Thyroid gland (tissue), 4 donors: ENCODE results near the gene DDN. TPM values are rescaled to one million over a fixed set of nuclear protein-coding genes. Genes with fewer than 3 reads are reported as not detected.

Experiments
- DNase-seq, 2 donors: peaks; one replicate each; pipeline ENCODE4 v3.0.0-alpha.2; 2019
- H3K27ac ChIP-seq, 3 donors: fragments of 200-600 bp; sonication (generic); 1 replicate in 2 of 3; 2 replicates in 1 of 3; pipeline ENCODE4 v1.5.1; 2016 to 2019; ENCODE audit warnings: mild to moderate bottlenecking in 1 of 3, moderate library complexity in 1 of 3
- H3K27me3 ChIP-seq: fragments of 200-600 bp; sonication (generic); one replicate; pipeline ENCODE4 v1.5.1; 2019
- H3K36me3 ChIP-seq, 2 donors: fragments of 200-600 bp; sonication (generic); one replicate each; pipeline ENCODE4 v1.5.1; 2016 to 2019
- H3K4me1 ChIP-seq, 2 donors: fragments of 200-600 bp; sonication (generic); one replicate each; pipeline ENCODE4 v1.5.1; 2017 to 2019
- H3K4me3 ChIP-seq, 3 donors: fragments of 200-600 bp; sonication (generic); replicated peaks in 1 of 3; 1 replicate in 2 of 3; 2 replicates in 1 of 3; pipeline ENCODE4 v1.5.1; 2016; ENCODE audit warnings: mild to moderate bottlenecking in 1 of 3
- H3K9me3 ChIP-seq: fragments of 200-600 bp; sonication (generic); one replicate; pipeline ENCODE4 v1.5.1; 2017
- CTCF ChIP-seq, 6 experiments: fragments of 200-600 bp in 3 of 6; fragments of 450-650 bp in 3 of 6; sonication (generic) in 3 of 6; IDR thresholded peaks; one replicate each; pipeline ENCODE4 v1.5.1; 2016 to 2019; ENCODE audit warnings: antibody characterized with exemption in 6 of 6, mild to moderate bottlenecking in 2 of 6, inconsistent platforms in 1 of 6, moderate library complexity in 1 of 6
- POLR2A ChIP-seq, 2 donors: fragments of 450-650 bp; IDR thresholded peaks; one replicate each; pipeline ENCODE4 v1.6.1; 2017; ENCODE audit warnings: antibody characterized with exemption in 2 of 2, mild to moderate bottlenecking in 2 of 2, moderate library complexity in 1 of 2
- WGBS, 2 donors: methylation state at CpG; one replicate each; pipeline ENCODE4 v1.1.5; 2017; 5-methylcytosine and 5-hydroxymethylcytosine counted together
- intact Hi-C: fragments of 100-400 bp; cut with DNase I; formaldehyde crosslinking; loops from one replicate; pipeline ENCODE4 v1.15.1; 2023
- total RNA-seq, 4 donors: library from RNA; depleted of rRNA; stranded (reverse); fragments of >200 nt; gene quantifications; one replicate each; pipeline ENCODE4 v1.2.3, GENCODE V29; 2016

The DDN gene
- total RNA-seq, 4 donors from 2014 or later, result 0.11 to 0.13 TPM; not detected in 2

DNA sequence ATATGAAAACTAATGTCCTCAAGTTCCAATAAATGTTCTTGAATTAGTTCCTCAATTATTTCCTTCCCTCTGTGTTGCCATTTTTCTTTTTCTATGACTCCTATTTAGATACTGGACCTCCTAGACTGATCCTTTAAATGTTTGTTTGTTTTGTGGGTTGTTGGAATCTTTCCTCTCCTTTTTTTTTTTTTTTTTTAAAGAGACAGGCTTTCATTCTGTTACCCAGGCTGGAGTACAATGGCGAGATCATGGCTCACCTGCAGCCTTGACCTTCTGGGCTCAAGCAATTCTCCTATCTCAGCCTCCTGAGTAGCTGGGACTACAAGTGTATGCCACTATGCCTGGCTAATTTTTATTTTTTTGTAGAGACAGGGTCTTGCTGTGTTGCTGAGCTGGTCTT lies 9.8 kb upstream of the DDN start:
- H3K4me3 ChIP-seq, result no peak overlapping the region
- H3K27me3 ChIP-seq, result no peaks in the 10 kb centered on the region
- DNase-seq, result no peak
- H3K4me1 ChIP-seq, result no peaks in the 10 kb centered on the region
- intact Hi-C loops, result no loop called here
- H3K9me3 ChIP-seq, result no peaks in the 10 kb centered on the region
- H3K27ac ChIP-seq, result no peak overlapping the region
- TF ChIP-seq CTCF (IDR thresholded peaks at IDR 0.05) (no peak), POLR2A (IDR thresholded peaks at IDR 0.05) (no peak)
- H3K36me3 ChIP-seq, result peaks cover 25 to 32% of the 10 kb centered on the region in 2 donors
- whole genome bisulfite sequencing, 2 donors, result 93 to 95% methylated on average over 1 of the region's 1 CpG

DNA sequence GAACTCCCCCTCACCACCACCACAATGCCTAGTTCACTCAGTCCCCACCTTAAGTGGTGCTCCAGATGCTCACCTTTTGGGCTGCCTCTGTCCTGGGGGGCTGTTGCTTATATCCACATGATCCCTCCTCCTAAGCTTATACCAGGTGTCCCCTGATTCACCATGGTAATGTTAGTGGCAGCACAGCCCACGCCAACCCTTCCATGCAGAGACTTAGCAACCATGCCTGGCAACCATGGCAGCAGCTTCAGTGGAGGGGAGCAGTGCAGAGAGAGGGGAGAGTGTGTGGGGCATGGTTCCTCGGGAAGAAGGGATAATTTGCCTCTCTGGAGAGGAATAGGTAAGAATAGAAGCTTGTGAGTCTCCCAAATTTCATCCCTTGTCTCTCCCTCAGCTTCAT lies 1.2 kb upstream of the DDN start:
- H3K27ac ChIP-seq, result no peak overlapping the region
- peaks cover 5% of the 10 kb centered on the region for H3K27me3 ChIP-seq
- H3K4me3 ChIP-seq, result no peak overlapping the region
- no peaks in the 10 kb centered on the region for H3K9me3 ChIP-seq
- peaks cover 26 to 32% of the 10 kb centered on the region in 2 donors for H3K4me1 ChIP-seq
- DNase-seq, result no peak
- intact Hi-C loops, result no loop called here
- WGBS, 2 donors, result 95 to 98% methylated on average over 2 of the region's 2 CpGs
- TF ChIP-seq CTCF (IDR thresholded peaks at IDR 0.05) (no peak), POLR2A (IDR thresholded peaks at IDR 0.05) (no peak)
- H3K36me3 ChIP-seq, result peaks cover 36 to 37% of the 10 kb centered on the region in 2 donors

DNA sequence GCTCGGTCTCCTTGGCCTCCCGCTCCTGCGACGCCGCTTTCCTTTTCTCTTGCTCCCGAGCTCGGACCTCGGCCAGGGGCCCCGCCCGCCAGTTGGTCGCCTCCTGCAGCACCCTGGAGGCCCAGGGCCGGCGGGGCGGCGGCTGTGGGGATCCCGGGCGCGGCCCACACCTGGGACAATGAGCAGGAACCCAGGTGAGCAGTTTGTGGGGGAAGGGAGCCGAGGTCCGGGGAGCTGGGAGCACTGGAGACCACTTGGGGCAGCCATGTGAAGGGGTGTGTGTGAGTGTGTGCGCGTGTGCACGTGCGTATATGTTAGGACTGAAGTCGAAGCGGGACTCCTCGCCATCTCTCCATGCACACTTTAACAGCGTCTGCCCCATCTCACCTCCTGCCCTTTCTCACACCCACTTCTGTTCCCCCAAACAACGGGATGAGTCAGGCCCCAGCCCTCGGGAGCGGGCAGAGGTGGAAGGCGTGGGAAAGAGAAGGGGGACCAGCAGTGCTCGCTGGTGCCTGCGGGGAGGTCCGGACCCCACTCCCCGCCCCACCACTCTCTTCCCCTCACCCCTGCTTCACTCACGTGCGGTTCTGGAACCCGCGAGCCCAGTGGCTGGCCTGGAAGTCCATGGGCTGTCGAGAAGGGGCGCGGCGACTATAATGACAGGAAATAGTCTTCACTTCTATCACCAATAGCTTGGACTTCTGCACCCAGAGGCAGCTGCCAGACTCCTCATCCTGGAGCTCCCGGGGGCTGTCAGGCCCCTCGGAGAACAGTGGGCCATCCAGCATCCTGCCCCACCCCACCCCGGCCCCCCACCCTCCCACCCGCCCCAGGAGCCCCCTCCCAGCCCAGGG lies 450 bp downstream of the DDN start:
- no peak for DNase-seq
- TF ChIP-seq POLR2A (IDR thresholded peaks at IDR 0.05), result no peak
- TF ChIP-seq CTCF (IDR thresholded peaks at IDR 0.05), result no peak
- Histone ChIP-seq H3K27me3 (peaks cover 5% of the 10 kb centered on the region), H3K27ac (no peak overlapping the region), H3K36me3 (peaks cover 20 to 22% of the 10 kb centered on the region in 2 donors), H3K4me3 (peak overlapping the region in 1 of 3 donors; percentile 36), H3K4me1 (peaks cover 31 to 38% of the 10 kb centered on the region in 2 donors), H3K9me3 (no peaks in the 10 kb centered on the region)
- intact Hi-C loops, result no loop called here
- WGBS, 2 donors, result 3 to 4% methylated on average over 24 to 36 of the region's 48 CpGs

- Histone ChIP-seq H3K4me3 (peak overlapping the region in 1 of 3 donors; percentile 36), H3K27ac (no peak overlapping the region), H3K9me3 (no peaks in the 10 kb centered on the region), H3K27me3 (peaks cover 5% of the 10 kb centered on the region), H3K4me1 (peaks cover 31 to 38% of the 10 kb centered on the region in 2 donors), H3K36me3 (peaks cover 13% of the 10 kb centered on the region in 2 donors)
- 10% methylated on average over 3 of the region's 57 CpGs; no CpG with 5 or more reads in 1 of the 2 donors for WGBS, 2 donors
- intact Hi-C loops, result no loop called here
- TF ChIP-seq CTCF (IDR thresholded peaks at IDR 0.05) (no peak), POLR2A (IDR thresholded peaks at IDR 0.05) (no peak)
- DNase-seq, result peak in 1 of 2 donors; percentile 31
Measured at GRCh38 chr12:48997719-48998496, 1.3 kb downstream of the DDN start.
